CD4-positive, alpha-beta memory T cell (primary cell): ENCODE data around the gene GET4. TPM values are rescaled to one million over a fixed set of nuclear protein-coding genes. Genes with fewer than 3 reads are reported as not detected.

ENCODE experiments used
- CTCF ChIA-PET: fragments of 350-600 bp; sonication (Branson Sonifier 250); formaldehyde crosslinking; loops from one replicate; lab custom pipeline; 2021; ENCODE audit warnings: inconsistent platforms; ENCODE audit not compliant: partially characterized antibody; lab: Charles Lee
- POLR2A ChIA-PET: fragments of 350-600 bp; sonication (Branson Sonifier 250); formaldehyde crosslinking; loops from one replicate; lab custom pipeline; 2021; ENCODE audit not compliant: partially characterized antibody; lab: Charles Lee
- DNase-seq, 5 donors: peaks; one replicate each; pipeline versions ENCODE4 v3.0.0 to v3.0.0-alpha.2; 2020 to 2022; ENCODE audit warnings: mixed read lengths in 1 of 5
- H3K27ac ChIP-seq: one replicate; pipeline ENCODE4 v1.7.0; 2013; ENCODE audit warnings: low read depth, low read length
- H3K27me3 ChIP-seq: 2 replicates; pipeline ENCODE4 v1.7.0; 2013; ENCODE audit warnings: mild to moderate bottlenecking, low read length, moderate library complexity; ENCODE audit not compliant: insufficient read depth
- H3K36me3 ChIP-seq: 2 replicates; pipeline ENCODE4 v1.7.0; 2013; ENCODE audit warnings: mild to moderate bottlenecking, low read length, moderate library complexity; ENCODE audit not compliant: insufficient read depth
- H3K4me1 ChIP-seq: 2 replicates; pipeline ENCODE4 v1.7.0; 2013; ENCODE audit warnings: mild to moderate bottlenecking, low read length, moderate library complexity; ENCODE audit not compliant: insufficient read depth
- H3K4me3 ChIP-seq, 2 donors: one replicate each; pipeline ENCODE4 v1.7.0; 2013; ENCODE audit warnings: low read length in 2 of 2, mild to moderate bottlenecking in 1 of 2
- H3K9me3 ChIP-seq, 2 donors: one replicate each; pipeline ENCODE4 v1.7.0; 2013; ENCODE audit warnings: low read length in 2 of 2, control low read depth in 1 of 2; ENCODE audit not compliant: control insufficient read depth in 1 of 2
- H3K27ac Mint-ChIP-seq, 7 donors: one replicate each; pipeline ENCODE4 v1.8.0; 2020 to 2021; ENCODE audit warnings: mixed read lengths in 7 of 7, mild to moderate bottlenecking in 6 of 7, inconsistent platforms in 3 of 7, moderate library complexity in 3 of 7
- H3K27me3 Mint-ChIP-seq, 2 donors: one replicate each; pipeline ENCODE4 v1.8.0; 2020 to 2021; ENCODE audit warnings: mixed read lengths in 2 of 2
- H3K36me3 Mint-ChIP-seq, 2 donors: one replicate each; pipeline ENCODE4 v1.8.0; 2020 to 2021; ENCODE audit warnings: mixed read lengths in 2 of 2, inconsistent platforms in 1 of 2, mild to moderate bottlenecking in 1 of 2
- H3K4me1 Mint-ChIP-seq, 4 donors: one replicate each; pipeline ENCODE4 v1.8.0; 2020 to 2021; ENCODE audit warnings: mixed read lengths in 4 of 4, mild to moderate bottlenecking in 1 of 4
- H3K4me3 Mint-ChIP-seq, 8 donors: one replicate each; pipeline ENCODE4 v1.8.0; 2020 to 2021; ENCODE audit warnings: mixed read lengths in 8 of 8, mild to moderate bottlenecking in 7 of 8, moderate library complexity in 6 of 8, inconsistent platforms in 3 of 8
- H3K9me3 Mint-ChIP-seq, 8 donors: one replicate each; pipeline ENCODE4 v1.8.0; 2020 to 2021; ENCODE audit warnings: mixed read lengths in 8 of 8, mild to moderate bottlenecking in 5 of 8, inconsistent platforms in 3 of 8, moderate library complexity in 1 of 8
- intact Hi-C: fragments of 100-400 bp; cut with micrococcal nuclease; formaldehyde crosslinking; loops from one replicate; pipeline ENCODE4 v1.15.1; 2023
- polyA plus RNA-seq, 2 donors: library from polyadenylated mRNA; unstranded; fragments of 300-500 nt; fragmentation: Illumina TruSeq; gene quantifications; one replicate each; pipeline ENCODE4 v1.2.3, GENCODE V29; 2021
- total RNA-seq, 2 experiments: library from RNA; stranded (reverse); gene quantifications; one replicate each; pipeline ENCODE4 v1.2.3, GENCODE V29; 2021

Gene GET4
- total and polyA plus RNA-seq, 4 experiments from 2014 or later = 22.0 to 51.6 (median 38.1) TPM

DNA sequence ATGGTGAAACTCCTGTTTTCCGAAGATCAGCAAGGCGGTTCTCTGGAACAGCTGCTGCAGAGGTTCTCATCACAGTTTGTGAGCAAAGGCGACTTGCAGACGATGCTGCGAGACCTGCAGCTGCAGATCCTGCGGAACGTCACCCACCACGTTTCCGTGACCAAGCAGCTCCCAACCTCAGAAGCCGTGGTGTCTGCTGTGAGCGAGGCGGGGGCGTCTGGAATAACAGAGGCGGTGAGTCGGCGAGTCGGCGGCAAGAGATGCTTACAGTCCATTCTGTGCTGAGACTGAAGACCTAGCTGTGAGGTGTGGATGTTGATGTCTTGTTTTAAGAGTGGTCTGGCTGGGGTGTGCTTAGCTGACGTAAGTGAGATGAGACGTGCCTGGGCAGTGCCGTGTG is 16.2 kb upstream of the GET4 start:
- Histone ChIP-seq H3K27me3 (no peaks in the 10 kb centered on the region), H3K4me3 (no peak overlapping the region), H3K4me1 (no peaks in the 10 kb centered on the region), H3K36me3 (peaks cover 45% of the 10 kb centered on the region), H3K27ac (no peak overlapping the region), H3K9me3 (no peaks in the 10 kb centered on the region)
- CTCF ChIA-PET = interaction anchor here (0.9 kb wide), 1 partner anchor 10 kb away, joined by 3 read pairs; no protein-coding TSS in a partner anchor
- no peaks in the 10 kb centered on the region for H3K4me1 Mint-ChIP-seq
- peak overlapping the region in 1 of 7 donors; percentile 68 for H3K27ac Mint-ChIP-seq
- H3K36me3 Mint-ChIP-seq = peaks cover 61 to 71% of the 10 kb centered on the region in 2 donors
- intact Hi-C loops = no loop called here
- H3K27me3 Mint-ChIP-seq = no peaks in the 10 kb centered on the region
- DNase-seq = no peak
- H3K9me3 Mint-ChIP-seq = no peaks in the 10 kb centered on the region
- POLR2A ChIA-PET = no interaction called here
- no peak overlapping the region for H3K4me3 Mint-ChIP-seq

- H3K36me3 ChIP-seq = peaks cover 47% of the 10 kb centered on the region
- no peak for DNase-seq
- Mint-ChIP-seq H3K4me3 (no peak overlapping the region), H3K27ac (no peak overlapping the region), H3K36me3 (peaks cover 62 to 72% of the 10 kb centered on the region in 2 donors), H3K4me1 (no peaks in the 10 kb centered on the region), H3K9me3 (no peaks in the 10 kb centered on the region), H3K27me3 (no peaks in the 10 kb centered on the region)
- no peaks in the 10 kb centered on the region for H3K27me3 ChIP-seq
- ChIA-PET CTCF (no interaction called here), POLR2A (interaction anchor here (1.2 kb wide), 1 partner anchor 45 kb away, joined by 3 read pairs; no protein-coding TSS in a partner anchor)
- no peaks in the 10 kb centered on the region for H3K9me3 ChIP-seq
- intact Hi-C loops = no loop called here
- no peak overlapping the region for H3K4me3 ChIP-seq
- no peaks in the 10 kb centered on the region for H3K4me1 ChIP-seq
- H3K27ac ChIP-seq = no peak overlapping the region
These were observed 15.1 kb upstream of the GET4 start for GRCh38 chr7:861222-861621.

DNA sequence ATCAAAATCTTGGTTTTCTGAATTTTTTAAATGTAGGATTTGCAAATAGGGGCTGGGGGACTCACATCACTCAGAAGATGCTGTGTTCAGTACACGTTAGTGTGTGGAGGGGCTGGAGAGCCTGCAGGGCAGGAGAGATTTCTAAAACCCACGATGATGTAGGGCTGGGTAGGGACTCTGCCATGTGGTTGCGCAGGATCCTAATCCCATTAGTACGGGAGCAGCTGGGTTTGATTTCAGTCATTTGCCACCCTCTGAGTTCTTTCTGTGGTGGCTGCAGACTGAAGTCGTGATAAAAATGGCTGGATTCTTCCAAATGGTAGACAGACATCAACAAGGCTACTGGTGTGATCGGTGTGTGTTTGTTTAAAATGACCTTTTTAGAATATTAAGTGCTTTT is 14.2 kb upstream of the GET4 start:
- Histone ChIP-seq H3K4me3 (no peak overlapping the region), H3K4me1 (no peaks in the 10 kb centered on the region), H3K36me3 (peaks cover 47% of the 10 kb centered on the region), H3K27me3 (no peaks in the 10 kb centered on the region), H3K9me3 (no peaks in the 10 kb centered on the region), H3K27ac (no peak overlapping the region)
- Mint-ChIP-seq H3K9me3 (no peaks in the 10 kb centered on the region), H3K27ac (peak overlapping the region in 3 of 7 donors; percentile 1 to 32 (median 2)), H3K4me3 (no peak overlapping the region), H3K36me3 (peaks cover 62 to 73% of the 10 kb centered on the region in 2 donors), H3K4me1 (no peaks in the 10 kb centered on the region), H3K27me3 (no peaks in the 10 kb centered on the region)
- ChIA-PET POLR2A (interaction anchor here (1.2 kb wide), 1 partner anchor 46 kb away, joined by 3 read pairs; no protein-coding TSS in a partner anchor), CTCF (interaction anchor here (2.9 kb wide), 1 partner anchor 11 kb away, joined by 8 read pairs; no protein-coding TSS in a partner anchor)
- no peak for DNase-seq
- intact Hi-C loops = no loop called here

GRCh38 chr7:863106-863505 is 13.2 kb upstream of the GET4 start:
- Mint-ChIP-seq H3K4me3 (no peak overlapping the region), H3K27me3 (no peaks in the 10 kb centered on the region), H3K36me3 (peaks cover 64 to 72% of the 10 kb centered on the region in 2 donors), H3K9me3 (no peaks in the 10 kb centered on the region), H3K27ac (peak overlapping the region in 2 of 7 donors; percentile 12 to 42), H3K4me1 (peaks cover 0 to 3% (median 0%) of the 10 kb centered on the region in 4 donors)
- ChIA-PET CTCF (interaction anchor here (2.9 kb wide), 1 partner anchor 10 kb away, joined by 8 read pairs; no protein-coding TSS in a partner anchor), POLR2A (no interaction called here)
- no peaks in the 10 kb centered on the region for H3K27me3 ChIP-seq
- no peaks in the 10 kb centered on the region for H3K9me3 ChIP-seq
- DNase-seq = no peak
- H3K4me3 ChIP-seq = no peak overlapping the region
- H3K36me3 ChIP-seq = peaks cover 57% of the 10 kb centered on the region
- H3K4me1 ChIP-seq = no peaks in the 10 kb centered on the region
- intact Hi-C loops = no loop called here
- no peak overlapping the region for H3K27ac ChIP-seq

DNA sequence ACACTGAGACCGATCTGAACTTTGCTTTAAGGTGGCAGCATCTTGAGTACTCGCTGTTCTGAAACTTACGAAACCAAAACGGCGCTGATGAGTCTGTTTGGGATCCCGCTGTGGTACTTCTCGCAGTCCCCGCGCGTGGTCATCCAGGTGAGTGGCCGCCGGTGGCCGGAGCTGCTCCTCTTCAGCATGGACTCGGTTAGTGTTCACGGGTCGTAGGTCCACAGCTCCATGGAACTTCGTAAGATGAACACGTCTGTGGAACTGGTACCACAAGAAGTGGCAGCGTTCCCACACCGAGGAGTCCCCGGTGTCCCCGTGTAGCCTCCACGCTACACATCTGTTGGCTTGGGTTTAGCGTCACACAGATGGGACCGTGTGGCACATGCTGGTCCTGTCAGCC is 10.4 kb upstream of the GET4 start:
- peaks cover 48 to 60% of the 10 kb centered on the region in 2 donors for H3K36me3 Mint-ChIP-seq
- no peak for DNase-seq
- Histone ChIP-seq H3K9me3 (no peaks in the 10 kb centered on the region), H3K27ac (no peak overlapping the region), H3K36me3 (peaks cover 46% of the 10 kb centered on the region), H3K4me3 (no peak overlapping the region), H3K27me3 (no peaks in the 10 kb centered on the region), H3K4me1 (no peaks in the 10 kb centered on the region)
- ChIA-PET CTCF (no interaction called here), POLR2A (no interaction called here)
- H3K4me3 Mint-ChIP-seq = no peak overlapping the region
- no peaks in the 10 kb centered on the region for H3K9me3 Mint-ChIP-seq
- H3K4me1 Mint-ChIP-seq = peaks cover 0 to 3% (median under 1%) of the 10 kb centered on the region in 4 donors
- no peaks in the 10 kb centered on the region for H3K27me3 Mint-ChIP-seq
- no peak overlapping the region for H3K27ac Mint-ChIP-seq
- intact Hi-C loops = no loop called here

GRCh38 chr7:867001-867405 is 9.4 kb upstream of the GET4 start:
- H3K27ac Mint-ChIP-seq = no peak overlapping the region
- CTCF ChIA-PET = no interaction called here
- no peaks in the 10 kb centered on the region for H3K9me3 ChIP-seq
- H3K4me1 Mint-ChIP-seq = peaks cover 0 to 3% (median under 1%) of the 10 kb centered on the region in 4 donors
- no peaks in the 10 kb centered on the region for H3K9me3 Mint-ChIP-seq
- no peak for DNase-seq
- no peaks in the 10 kb centered on the region for H3K4me1 ChIP-seq
- peaks cover 39 to 57% of the 10 kb centered on the region in 2 donors for H3K36me3 Mint-ChIP-seq
- no peak overlapping the region for H3K4me3 ChIP-seq
- no peak overlapping the region for H3K27ac ChIP-seq
- intact Hi-C loops = no loop called here
- no peaks in the 10 kb centered on the region for H3K27me3 ChIP-seq
- H3K36me3 ChIP-seq = peaks cover 39% of the 10 kb centered on the region
- H3K27me3 Mint-ChIP-seq = no peaks in the 10 kb centered on the region
- no peak overlapping the region for H3K4me3 Mint-ChIP-seq
- POLR2A ChIA-PET = no interaction called here

- H3K4me1 ChIP-seq = no peaks in the 10 kb centered on the region
- H3K4me3 ChIP-seq = no peak overlapping the region
- H3K4me1 Mint-ChIP-seq = peaks cover 0 to 3% (median under 1%) of the 10 kb centered on the region in 4 donors
- H3K9me3 Mint-ChIP-seq = no peaks in the 10 kb centered on the region
- no peaks in the 10 kb centered on the region for H3K27me3 ChIP-seq
- H3K27ac ChIP-seq = no peak overlapping the region
- DNase-seq = no peak
- H3K36me3 Mint-ChIP-seq = peaks cover 33 to 57% of the 10 kb centered on the region in 2 donors
- H3K36me3 ChIP-seq = peaks cover 42% of the 10 kb centered on the region
- ChIA-PET POLR2A (interaction anchor here (0.6 kb wide), 1 partner anchor 54 kb away, joined by 5 read pairs; no protein-coding TSS in a partner anchor), CTCF (no interaction called here)
- H3K4me3 Mint-ChIP-seq = no peak overlapping the region
- intact Hi-C loops = no loop called here
- no peaks in the 10 kb centered on the region for H3K27me3 Mint-ChIP-seq
- no peaks in the 10 kb centered on the region for H3K9me3 ChIP-seq
- H3K27ac Mint-ChIP-seq = peak overlapping the region in 1 of 7 donors; percentile 63
These were observed 8.8 kb upstream of the GET4 start for GRCh38 chr7:867406-868188.
